Myocyte (in vitro differentiated cells): ENCODE results near the gene TEX55. TPM values are rescaled to one million over a fixed set of nuclear protein-coding genes. Genes with fewer than 3 reads are reported as not detected.
"Not testable (repeated sequence)": the region's sequence is repeated elsewhere in the genome, so short reads cannot be mapped to it uniquely, and the experiment has no call there.

Experiments
- DNase-seq: peaks from one replicate; pipeline ENCODE4 v3.0.0-alpha.2; 2012; ENCODE audit warnings: low read depth
- total RNA-seq: library from RNA; depleted of rRNA; stranded (reverse); fragments of >200 nt; gene quantifications from 2 replicates; pipeline ENCODE4 v1.2.3, GENCODE V29; 2014

The TEX55 gene
- total RNA-seq, 1 donor from 2014 or later: not detected

GRCh38 chr3:119160361-119160760, 14.4 kb downstream of the TEX55 start:
- no peak for DNase-seq

- DNase-seq: no peak
Observed at GRCh38 chr3:119160815-119161214, 14.8 kb downstream of the TEX55 start.

GRCh38 chr3:119161240-119161639, 15.3 kb downstream of the TEX55 start:
- no peak for DNase-seq

- DNase-seq: not testable (repeated sequence)
Observed at GRCh38 chr3:119164745-119165144, 18.8 kb downstream of the TEX55 start.

- no peak for DNase-seq
Observed at GRCh38 chr3:119170821-119171220, 24.9 kb downstream of the TEX55 start.

- DNase-seq: no peak
Observed at GRCh38 chr3:119173325-119173724, 27.4 kb downstream of the TEX55 start, which contains the start of gene UPK1B. Gene UPK1B (plus strand): TSS chr3:119173598. CDS start chr3:119186742, 13,144 bp downstream.

GRCh38 chr3:119175872-119176756, 30.1 kb downstream of the TEX55 start:
- DNase-seq: no peak

- no peak for DNase-seq
Observed at GRCh38 chr3:119176778-119177177, 30.8 kb downstream of the TEX55 start.

GRCh38 chr3:119177321-119177720, 31.4 kb downstream of the TEX55 start:
- DNase-seq: no peak

GRCh38 chr3:119181765-119182164, 35.8 kb downstream of the TEX55 start:
- DNase-seq: no peak

GRCh38 chr3:119184111-119184510, 38.1 kb downstream of the TEX55 start:
- DNase-seq: no peak

GRCh38 chr3:119184796-119185570, 39.0 kb downstream of the TEX55 start:
- no peak for DNase-seq

- DNase-seq: no peak
Observed at GRCh38 chr3:119187266-119187665, 41.3 kb downstream of the TEX55 start.

- no peak for DNase-seq
Observed at GRCh38 chr3:119191800-119192199, 45.8 kb downstream of the TEX55 start.

GRCh38 chr3:119194237-119195150, 48.5 kb downstream of the TEX55 start:
- DNase-seq: no peak

GRCh38 chr3:119195151-119195476, 49.1 kb downstream of the TEX55 start:
- DNase-seq: no peak

- DNase-seq: no peak
Observed at GRCh38 chr3:119195911-119196310, 49.9 kb downstream of the TEX55 start.
